PFSK-1 (cell line): ENCODE data around the gene NMD3.

Experiments used
- REST ChIP-seq, 2 experiments: IDR thresholded peaks; 2 replicates each; pipeline versions ENCODE4 v1.6.1 to v1.8.0; 2011 to 2012; ENCODE audit warnings: low read depth in 2 of 2, low read length in 2 of 2, control low read depth in 1 of 2, inconsistent platforms in 1 of 2, mild to moderate bottlenecking in 1 of 2, moderate library complexity in 1 of 2; ENCODE audit not compliant: insufficient read depth in 1 of 2
- SIN3A ChIP-seq: IDR thresholded peaks from 2 replicates; pipeline ENCODE4 v1.6.1; 2012; ENCODE audit warnings: mild to moderate bottlenecking, low read length, moderate library complexity, borderline replicate concordance; ENCODE audit not compliant: insufficient read depth

- TF ChIP-seq REST (IDR thresholded peaks at IDR 0.05; ENCODE audit: insufficient read depth in 1 of 2, low read depth in 2 of 2, low read length in 2 of 2) (no peak), SIN3A (no peak)
Measured at GRCh38 chr3:161236240-161236639, 15.1 kb downstream of the NMD3 start.
